Mesendoderm (in vitro differentiated cells): ENCODE measurements around the gene HDHD2.
"Not testable (repeated sequence)": the region's sequence is repeated elsewhere in the genome, so short reads cannot be mapped to it uniquely, and the experiment has no call there.

Source experiments
- DNase-seq: peaks from one replicate; pipeline ENCODE4 v3.0.0; 2013
- H2AK5ac ChIP-seq: 2 replicates; pipeline ENCODE4 v1.6.1; 2013; ENCODE audit warnings: low read length, inconsistent platforms
- H2BK120ac ChIP-seq: 2 replicates; pipeline ENCODE4 v1.6.1; 2013; ENCODE audit warnings: low read depth, mild to moderate bottlenecking, low read length, moderate library complexity, mixed read lengths
- H2BK15ac ChIP-seq: replicated peaks from 2 replicates; pipeline ENCODE4 v1.6.1; 2013; ENCODE audit warnings: low read depth, mild to moderate bottlenecking, moderate library complexity
- H2BK5ac ChIP-seq: 2 replicates; pipeline ENCODE4 v1.6.1; 2013; ENCODE audit warnings: low read length, inconsistent platforms
- H3K18ac ChIP-seq: 2 replicates; pipeline ENCODE4 v1.6.1; 2013; ENCODE audit warnings: mild to moderate bottlenecking, low read length, mixed read lengths
- H3K23ac ChIP-seq: one replicate; pipeline ENCODE4 v1.6.1; 2013; ENCODE audit warnings: low read length
- H3K27ac ChIP-seq: 2 replicates; pipeline ENCODE4 v1.5.1; 2013; ENCODE audit warnings: low read depth, mild to moderate bottlenecking, inconsistent platforms, low read length, moderate library complexity
- H3K27me3 ChIP-seq: 2 replicates; pipeline ENCODE4 v1.6.1; 2013; ENCODE audit warnings: low read length, control low read depth, mild to moderate bottlenecking, inconsistent platforms; ENCODE audit not compliant: insufficient read depth, poor library complexity
- H3K36me3 ChIP-seq: 2 replicates; pipeline ENCODE4 v1.6.1; 2013; ENCODE audit warnings: low read length, inconsistent platforms; ENCODE audit not compliant: control insufficient read depth, insufficient read depth
- H3K4ac ChIP-seq: one replicate; pipeline ENCODE4 v1.6.1; 2013; ENCODE audit warnings: low read depth, mild to moderate bottlenecking, low read length, moderate library complexity
- H3K4me1 ChIP-seq: 2 replicates; pipeline ENCODE4 v1.6.1; 2013; ENCODE audit warnings: low read depth, low read length, inconsistent platforms; ENCODE audit not compliant: control insufficient read depth
- H3K4me2 ChIP-seq: 2 replicates; pipeline ENCODE4 v1.6.1; 2013; ENCODE audit warnings: low read length
- H3K4me3 ChIP-seq: 2 replicates; pipeline ENCODE4 v1.5.1; 2013; ENCODE audit warnings: mild to moderate bottlenecking, low read length
- H3K56ac ChIP-seq: one replicate; pipeline ENCODE4 v1.6.1; 2013; ENCODE audit warnings: low read length
- H3K79me1 ChIP-seq: 2 replicates; pipeline ENCODE4 v1.6.1; 2013; ENCODE audit warnings: low read length, inconsistent platforms
- H3K79me2 ChIP-seq: 2 replicates; pipeline ENCODE4 v1.6.1; 2013; ENCODE audit warnings: mild to moderate bottlenecking, low read length; ENCODE audit not compliant: control insufficient read depth, insufficient read depth
- H3K9ac ChIP-seq: 2 replicates; pipeline ENCODE4 v1.6.1; 2013; ENCODE audit warnings: low read length, inconsistent platforms
- H4K5ac ChIP-seq: one replicate; pipeline ENCODE4 v1.6.1; 2013; ENCODE audit warnings: low read length
- H4K8ac ChIP-seq: one replicate; pipeline ENCODE4 v1.6.1; 2013; ENCODE audit warnings: low read depth, mild to moderate bottlenecking, control low read depth, low read length, moderate library complexity
- WGBS: extraction: QIAGEN DNeasy Blood & Tissue Kit; methylation state at CpG from one replicate; pipeline ENCODE4 v1.1.7; 2013; ENCODE audit warnings: low lambda C conversion rate, missing lambda C conversion rate; ENCODE audit not compliant: insufficient coverage; ENCODE audit errors: extremely low coverage; 5-methylcytosine and 5-hydroxymethylcytosine counted together

The HDHD2 gene

GRCh38 chr18:47160256-47160655, 10.0 kb upstream of the HDHD2 start:
- H3K23ac ChIP-seq, result no peak overlapping the region
- H3K4ac ChIP-seq, result no peak overlapping the region
- H3K36me3 ChIP-seq, result no peaks in the 10 kb centered on the region
- no peak overlapping the region for H4K8ac ChIP-seq
- H3K56ac ChIP-seq, result no peak overlapping the region
- peaks cover 16% of the 10 kb centered on the region for H3K79me1 ChIP-seq
- H2AK5ac ChIP-seq, result no peak overlapping the region
- H3K4me2 ChIP-seq, result no peak overlapping the region
- H3K18ac ChIP-seq, result no peak overlapping the region
- DNase-seq, result peak; percentile 70
- H2BK15ac ChIP-seq, result no peak overlapping the region
- peaks cover 2% of the 10 kb centered on the region for H3K4me1 ChIP-seq
- no peak overlapping the region for H2BK5ac ChIP-seq
- H3K27ac ChIP-seq, result no peak overlapping the region
- peaks cover 22% of the 10 kb centered on the region for H3K79me2 ChIP-seq
- no peak overlapping the region for H3K9ac ChIP-seq
- H3K4me3 ChIP-seq, result no peak overlapping the region
- no peak overlapping the region for H2BK120ac ChIP-seq
- H3K27me3 ChIP-seq, result no peaks in the 10 kb centered on the region
- H4K5ac ChIP-seq, result no peak overlapping the region
- no CpG with 5 or more reads among the region's 5 CpGs for WGBS

- DNase-seq, result peak; percentile 78
- H3K79me2 ChIP-seq, result peaks cover 21% of the 10 kb centered on the region
- H2BK15ac ChIP-seq, result not testable (repeated sequence)
These were observed 8.1 kb upstream of the HDHD2 start for GRCh38 chr18:47158404-47158803.

GRCh38 chr18:47151439-47151838, 1.1 kb upstream of the HDHD2 start:
- H3K9ac ChIP-seq, result peak overlapping the region; percentile 98
- no peaks in the 10 kb centered on the region for H3K27me3 ChIP-seq
- no peak overlapping the region for H3K4me3 ChIP-seq
- peaks cover 7% of the 10 kb centered on the region for H3K79me1 ChIP-seq
- no peak overlapping the region for H2BK120ac ChIP-seq
- peak; percentile 35 for DNase-seq
- no peak overlapping the region for H2BK15ac ChIP-seq
- H4K8ac ChIP-seq, result no peak overlapping the region
- no peaks in the 10 kb centered on the region for H3K4me1 ChIP-seq
- H3K18ac ChIP-seq, result no peak overlapping the region
- no peak overlapping the region for H3K23ac ChIP-seq
- H3K4me2 ChIP-seq, result no peak overlapping the region
- H4K5ac ChIP-seq, result no peak overlapping the region
- no peak overlapping the region for H3K56ac ChIP-seq
- no peak overlapping the region for H2BK5ac ChIP-seq
- no peak overlapping the region for H2AK5ac ChIP-seq
- peaks cover 17% of the 10 kb centered on the region for H3K79me2 ChIP-seq
- no peak overlapping the region for H3K27ac ChIP-seq
- no peak overlapping the region for H3K4ac ChIP-seq
- H3K36me3 ChIP-seq, result no peaks in the 10 kb centered on the region

More at GRCh38 chr18:47158404-47158803, 8.1 kb upstream of the HDHD2 start:
- H3K27ac ChIP-seq, H3K4me2 ChIP-seq, H3K23ac ChIP-seq, H2BK5ac ChIP-seq, H2AK5ac ChIP-seq, H4K8ac ChIP-seq, H3K4me1 ChIP-seq, H3K27me3 ChIP-seq, H3K4me3 ChIP-seq, H3K36me3 ChIP-seq, H3K9ac ChIP-seq, H3K18ac ChIP-seq, H4K5ac ChIP-seq, H3K56ac ChIP-seq, H2BK120ac ChIP-seq, H3K4ac ChIP-seq: not testable (repeated sequence)
- no CpG with 5 or more reads among the region's 16 CpGs for WGBS
- H3K79me1 ChIP-seq, result peaks cover 13% of the 10 kb centered on the region

- H3K9ac ChIP-seq, result peak overlapping the region; percentile 98
- peak overlapping the region; percentile 51 for H3K23ac ChIP-seq
- H3K4ac ChIP-seq, result no peak overlapping the region
- peak overlapping the region; percentile 34 for H2AK5ac ChIP-seq
- H3K27ac ChIP-seq, result peak overlapping the region; percentile 71
- H4K8ac ChIP-seq, result peak overlapping the region; percentile 91
- WGBS, result no CpG with 5 or more reads among the region's 13 CpGs
- H3K27me3 ChIP-seq, result no peaks in the 10 kb centered on the region
- H3K79me2 ChIP-seq, result peaks cover 22% of the 10 kb centered on the region
- H3K4me2 ChIP-seq, result peak overlapping the region; percentile 88
- H3K36me3 ChIP-seq, result no peaks in the 10 kb centered on the region
- DNase-seq, result no peak
- peak overlapping the region; percentile 72 for H3K18ac ChIP-seq
- H2BK15ac ChIP-seq, result no peak overlapping the region
- peak overlapping the region; percentile 93 for H3K4me3 ChIP-seq
- peak overlapping the region; percentile 96 for H3K56ac ChIP-seq
- H2BK120ac ChIP-seq, result no peak overlapping the region
- no peaks in the 10 kb centered on the region for H3K4me1 ChIP-seq
- peak overlapping the region; percentile 9 for H2BK5ac ChIP-seq
- peaks cover 7% of the 10 kb centered on the region for H3K79me1 ChIP-seq
- no peak overlapping the region for H4K5ac ChIP-seq
These were observed 595 bp upstream of the HDHD2 start for GRCh38 chr18:47150824-47151366.

- peaks cover 9% of the 10 kb centered on the region for H3K79me1 ChIP-seq
- no CpG with 5 or more reads among the region's 12 CpGs for WGBS
- no peak overlapping the region for H2BK120ac ChIP-seq
- no peaks in the 10 kb centered on the region for H3K27me3 ChIP-seq
- H3K4ac ChIP-seq, result no peak overlapping the region
- H3K4me3 ChIP-seq, result peak overlapping the region; percentile 58
- no peak overlapping the region for H3K23ac ChIP-seq
- no peak overlapping the region for H4K8ac ChIP-seq
- H3K18ac ChIP-seq, result no peak overlapping the region
- DNase-seq, result peak; percentile 50
- H3K56ac ChIP-seq, result peak overlapping the region; percentile 93
- H3K27ac ChIP-seq, result peak overlapping the region; percentile 71
- peak overlapping the region; percentile 90 for H3K9ac ChIP-seq
- peaks cover 27% of the 10 kb centered on the region for H3K79me2 ChIP-seq
- no peak overlapping the region for H2BK15ac ChIP-seq
- H3K4me1 ChIP-seq, result no peaks in the 10 kb centered on the region
- peak overlapping the region; percentile 59 for H3K4me2 ChIP-seq
- no peak overlapping the region for H4K5ac ChIP-seq
- H3K36me3 ChIP-seq, result no peaks in the 10 kb centered on the region
- no peak overlapping the region for H2AK5ac ChIP-seq
- H2BK5ac ChIP-seq, result peak overlapping the region; percentile 47
These were observed 757 bp downstream of the HDHD2 start for GRCh38 chr18:47149457-47150028.

- no peak overlapping the region for H2BK120ac ChIP-seq
- H2BK5ac ChIP-seq, result no peak overlapping the region
These were observed 4.1 kb downstream of the HDHD2 start for GRCh38 chr18:47146206-47146605.

More at GRCh38 chr18:47146206-47146605, 4.1 kb downstream of the HDHD2 start:
- peaks cover 20% of the 10 kb centered on the region for H3K79me1 ChIP-seq
- H3K56ac ChIP-seq, result no peak overlapping the region
- H3K18ac ChIP-seq, result no peak overlapping the region
- H3K36me3 ChIP-seq, result no peaks in the 10 kb centered on the region
- peaks cover 38% of the 10 kb centered on the region for H3K79me2 ChIP-seq
- no peak overlapping the region for H2AK5ac ChIP-seq
- no CpG with 5 or more reads among the region's 3 CpGs for WGBS
- H3K27me3 ChIP-seq, result no peaks in the 10 kb centered on the region
- no peak for DNase-seq
- H4K5ac ChIP-seq, result no peak overlapping the region
- no peak overlapping the region for H4K8ac ChIP-seq
- no peak overlapping the region for H3K4me3 ChIP-seq
- H3K4me1 ChIP-seq, result no peaks in the 10 kb centered on the region
- no peak overlapping the region for H3K4ac ChIP-seq
- H3K9ac ChIP-seq, result no peak overlapping the region
- H3K27ac ChIP-seq, result no peak overlapping the region
- no peak overlapping the region for H3K4me2 ChIP-seq
- H2BK15ac ChIP-seq, result no peak overlapping the region
- no peak overlapping the region for H3K23ac ChIP-seq
